HepG2 (cell line): Measurements from ENCODE around the gene DDRGK1. TPM values are rescaled to one million over a fixed set of nuclear protein-coding genes. Genes with fewer than 3 reads are reported as not detected.

Experiments used
- CERS6 ChIP-seq: sonication (generic); formaldehyde crosslinking; IDR thresholded peaks from 2 replicates; pipeline ENCODE4 v1.5.0; 2020; ENCODE audit warnings: missing genetic modification reagents
- DMTF1 ChIP-seq: sonication (generic); formaldehyde crosslinking; IDR thresholded peaks from 2 replicates; pipeline ENCODE4 v1.4.0; 2020; ENCODE audit warnings: mild to moderate bottlenecking, missing genetic modification reagents
- ELF4 ChIP-seq: sonication (generic); formaldehyde crosslinking; IDR thresholded peaks from 2 replicates; pipeline ENCODE4 v1.5.0; 2020; ENCODE audit warnings: missing genetic modification reagents, mild to moderate bottlenecking, moderate library complexity, borderline replicate concordance
- GRHL1 ChIP-seq: sonication (generic); formaldehyde crosslinking; conservative IDR thresholded peaks from 2 replicates; pipeline ENCODE4 v1.8.0; 2022; ENCODE audit warnings: missing genetic modification reagents
- HNRNPL ChIP-seq: fragments of 200-400 bp; formaldehyde crosslinking; IDR thresholded peaks from 2 replicates; pipeline ENCODE4 v1.6.1; 2017; ENCODE audit warnings: mild to moderate bottlenecking, low read depth, low read length
- KDM2A ChIP-seq: sonication (generic); formaldehyde crosslinking; IDR thresholded peaks from 2 replicates; pipeline ENCODE4 v1.4.0; 2020; ENCODE audit warnings: low read depth, missing genetic modification reagents, borderline replicate concordance
- KLF6 ChIP-seq: IDR thresholded peaks from 2 replicates; pipeline ENCODE4 v1.8.0; 2016; ENCODE audit warnings: missing biosample characterization, missing genetic modification reagents
- MYNN ChIP-seq: sonication (generic); formaldehyde crosslinking; IDR thresholded peaks from 2 replicates; pipeline ENCODE4 v1.4.0; 2020; ENCODE audit warnings: mild to moderate bottlenecking, low read depth, missing genetic modification reagents
- RBAK ChIP-seq: sonication (generic); formaldehyde crosslinking; IDR thresholded peaks from 2 replicates; pipeline ENCODE4 v1.5.1; 2020; ENCODE audit warnings: mild to moderate bottlenecking, missing genetic modification reagents
- SMC3 ChIP-seq: IDR thresholded peaks from 2 replicates; pipeline ENCODE4 v1.6.1; 2011; ENCODE audit warnings: low read length, improper control_type of control experiment
- TFE3 ChIP-seq: IDR thresholded peaks from 2 replicates; pipeline ENCODE4 v1.6.1; 2016
- TGIF2 ChIP-seq: IDR thresholded peaks from 2 replicates; pipeline ENCODE4 v1.6.1; 2016; ENCODE audit warnings: control low read depth, missing compliant biosample characterization
- ZFP1 ChIP-seq: IDR thresholded peaks from 2 replicates; pipeline ENCODE4 v1.6.1; 2016
- ZNF281 ChIP-seq: sonication (generic); formaldehyde crosslinking; IDR thresholded peaks from 2 replicates; pipeline ENCODE4 v1.4.0; 2020; ENCODE audit warnings: missing genetic modification reagents, borderline replicate concordance
- ZNF556 ChIP-seq: sonication (generic); formaldehyde crosslinking; IDR thresholded peaks from 2 replicates; pipeline ENCODE4 v1.4.0; 2020; ENCODE audit warnings: mild to moderate bottlenecking, missing genetic modification reagents, borderline replicate concordance
- ZNF580 ChIP-seq: IDR thresholded peaks from 2 replicates; pipeline ENCODE4 v1.6.1; 2016; ENCODE audit warnings: low read depth, borderline replicate concordance
- ZNF770 ChIP-seq: sonication (generic); formaldehyde crosslinking; IDR thresholded peaks from 2 replicates; pipeline ENCODE4 v1.5.0; 2020; ENCODE audit warnings: mild to moderate bottlenecking, missing genetic modification reagents
- polyA plus RNA-seq, 8 experiments: library from polyadenylated mRNA; depleted of rRNA in 3 of 8; stranded (reverse) in 7 of 8; unstranded in 1 of 8; fragments of >200 nt; fragmentation: Illumina TruSeq in 4 of 8; extraction: Trizol in 4 of 8; gene quantifications; 2 replicates each; pipeline versions ENCODE4 v1.2.1 to v1.2.3, GENCODE V29; 2011 to 2016; ENCODE audit warnings: low read depth in 4 of 8, missing spikeins in 1 of 8, mixed read lengths in 1 of 8; ENCODE audit not compliant: insufficient read depth in 1 of 8
- total RNA-seq, 5 experiments: library from RNA; depleted of rRNA; stranded (reverse); fragments of >200 nt; fragmentation: Illumina TruSeq; extraction: Trizol; gene quantifications; 2 replicates each; pipeline ENCODE4 v1.2.3, GENCODE V29; 2016; ENCODE audit warnings: low read depth in 1 of 5

DDRGK1 gene
- total and polyA plus RNA-seq, 2 of the 13 experiments (the other 11 are each of a cell fraction or from before 2014, with no cell fraction given), result 96.7 to 149 TPM

GRCh38 chr20:3223994-3224680 is 19.7 kb upstream of the DDRGK1 start (continued):
- TF ChIP-seq SMC3, result no peak
- no peak for TF ChIP-seq ELF4 (CRISPR knock-in tag)
- TF ChIP-seq DMTF1 (CRISPR knock-in tag), result no peak
- TF ChIP-seq ZNF556 (CRISPR knock-in tag), result 0 out of 2 replicates have a peak, but pooled peaks have one; percentile 12
- 0 out of 2 replicates have a peak, but pooled peaks have one; percentile 19 for TF ChIP-seq TGIF2 (CRISPR knock-in tag)
- TF ChIP-seq GRHL1, result no peak
- 0 out of 2 replicates have a peak, but pooled peaks have one; percentile 31 for TF ChIP-seq ZNF281 (CRISPR knock-in tag)
- TF ChIP-seq CERS6 (CRISPR knock-in tag), result no peak
- TF ChIP-seq MYNN (CRISPR knock-in tag), result 0 out of 2 replicates have a peak, but pooled peaks have one; percentile 28
- no peak for TF ChIP-seq KLF6
- no peak for TF ChIP-seq ZNF580 (CRISPR knock-in tag)
- TF ChIP-seq ZNF770 (CRISPR knock-in tag), result no peak
- peak; percentile 88 for TF ChIP-seq HNRNPL
- TF ChIP-seq RBAK (CRISPR knock-in tag), result no peak
- TF ChIP-seq TFE3 (CRISPR knock-in tag), result no peak
- no peak for TF ChIP-seq ZFP1 (CRISPR knock-in tag)
- no peak; the same call in 1 of the 2 replicates for TF ChIP-seq KDM2A (CRISPR knock-in tag)
